Bronchial epithelial cell (primary cell): ENCODE data around the gene TREML2. TPM values are rescaled to one million over a fixed set of nuclear protein-coding genes. Genes with fewer than 3 reads are reported as not detected.
"Not testable (repeated sequence)": the region's sequence is repeated elsewhere in the genome, so short reads cannot be mapped to it uniquely, and the experiment has no call there.

Source experiments
- DNase-seq: peaks from one replicate; pipeline ENCODE4 v3.0.0-alpha.2; 2010; ENCODE audit warnings: low read depth
- FAIRE-seq: peaks from 2 replicates; lab custom pipeline; 2011; peaks lifted over from hg19 to GRCh38; lab: Jason Lieb, UNC
- H3K27me3 ChIP-seq: 2 replicates; pipeline ENCODE4 v1.5.1; 2011; ENCODE audit warnings: low read length; ENCODE audit not compliant: control insufficient read depth, insufficient read depth
- H3K36me3 ChIP-seq: 2 replicates; pipeline ENCODE4 v1.5.1; 2011; ENCODE audit warnings: low read length; ENCODE audit not compliant: control insufficient read depth, insufficient read depth
- H3K4me3 ChIP-seq: 2 replicates; pipeline ENCODE4 v1.5.1; 2011; ENCODE audit warnings: mild to moderate bottlenecking, low read depth, low read length, control low read depth
- total RNA-seq: library from RNA; depleted of rRNA; stranded (reverse); fragments of >200 nt; gene quantifications from 2 replicates; pipeline ENCODE4 v1.2.1, GENCODE V29; 2014
- TF ChIP-seq, protein P1 (sequence below): IDR thresholded peaks from 2 replicates; pipeline ENCODE4 v1.5.1; 2011; ENCODE audit warnings: mild to moderate bottlenecking, moderate library complexity, low read length, control low read depth, inconsistent platforms; ENCODE audit not compliant: insufficient read depth, severe bottlenecking

TREML2 gene
- total RNA-seq, 1 donor from 2014 or later: not detected

DNA sequence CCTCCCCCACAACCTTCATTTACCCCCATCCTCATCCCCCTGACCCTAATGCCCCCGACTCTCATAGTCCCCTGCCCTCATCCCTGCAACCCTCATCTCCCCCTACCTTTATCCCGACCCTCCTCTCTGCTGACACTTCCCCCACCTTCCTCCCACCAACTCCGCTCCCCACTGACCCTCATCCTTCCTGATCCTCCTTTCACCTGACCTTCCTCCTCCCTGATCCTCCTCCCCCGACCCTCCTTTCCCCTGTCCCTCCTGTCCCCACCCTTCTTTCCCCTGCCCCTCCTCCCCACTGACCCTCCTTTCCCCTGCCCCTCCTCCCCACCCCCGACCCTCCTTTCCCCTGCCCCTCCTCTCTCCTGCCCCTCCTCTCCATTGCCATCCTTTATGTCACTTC, 7.1 kb downstream of the TREML2 start:
- TF ChIP-seq, protein P1, sequence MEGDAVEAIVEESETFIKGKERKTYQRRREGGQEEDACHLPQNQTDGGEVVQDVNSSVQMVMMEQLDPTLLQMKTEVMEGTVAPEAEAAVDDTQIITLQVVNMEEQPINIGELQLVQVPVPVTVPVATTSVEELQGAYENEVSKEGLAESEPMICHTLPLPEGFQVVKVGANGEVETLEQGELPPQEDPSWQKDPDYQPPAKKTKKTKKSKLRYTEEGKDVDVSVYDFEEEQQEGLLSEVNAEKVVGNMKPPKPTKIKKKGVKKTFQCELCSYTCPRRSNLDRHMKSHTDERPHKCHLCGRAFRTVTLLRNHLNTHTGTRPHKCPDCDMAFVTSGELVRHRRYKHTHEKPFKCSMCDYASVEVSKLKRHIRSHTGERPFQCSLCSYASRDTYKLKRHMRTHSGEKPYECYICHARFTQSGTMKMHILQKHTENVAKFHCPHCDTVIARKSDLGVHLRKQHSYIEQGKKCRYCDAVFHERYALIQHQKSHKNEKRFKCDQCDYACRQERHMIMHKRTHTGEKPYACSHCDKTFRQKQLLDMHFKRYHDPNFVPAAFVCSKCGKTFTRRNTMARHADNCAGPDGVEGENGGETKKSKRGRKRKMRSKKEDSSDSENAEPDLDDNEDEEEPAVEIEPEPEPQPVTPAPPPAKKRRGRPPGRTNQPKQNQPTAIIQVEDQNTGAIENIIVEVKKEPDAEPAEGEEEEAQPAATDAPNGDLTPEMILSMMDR: no peak
- peaks cover 3% of the 10 kb centered on the region for H3K27me3 ChIP-seq
- no peak for DNase-seq

DNA sequence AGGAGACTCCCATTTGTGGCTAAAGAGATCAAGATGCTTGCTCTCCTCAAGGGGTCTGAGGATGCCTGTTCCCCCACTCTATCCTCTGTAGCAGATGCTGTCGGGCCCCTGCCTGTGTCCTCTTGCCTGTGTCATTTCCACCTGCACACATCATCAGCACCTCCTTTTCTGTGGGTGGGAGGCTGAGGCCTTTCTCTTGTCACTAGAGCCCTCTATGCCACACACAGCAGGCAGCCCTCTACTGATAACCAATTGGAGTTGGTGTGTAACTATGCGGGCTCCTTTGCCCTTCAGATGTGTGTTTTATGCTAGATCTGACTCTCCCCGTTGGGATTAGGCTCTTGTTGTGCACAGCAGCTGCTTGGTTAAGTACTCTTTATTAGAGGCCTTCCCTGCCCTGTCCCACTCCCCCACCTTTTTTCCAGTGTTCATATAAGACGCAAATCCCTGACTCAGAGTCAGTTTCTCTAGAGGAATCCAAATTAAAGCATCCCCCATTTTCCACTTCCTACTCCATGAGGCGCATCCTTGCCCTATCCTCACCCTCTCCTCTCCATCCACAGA, 7.7 kb downstream of the TREML2 start:
- no peak overlapping the region for H3K4me3 ChIP-seq
- FAIRE-seq (no peak), DNase-seq (no peak)
- peaks cover 3% of the 10 kb centered on the region for H3K27me3 ChIP-seq
- no peaks in the 10 kb centered on the region for H3K36me3 ChIP-seq
- TF ChIP-seq, protein P1: no peak

More for the DNA sequence above, 7.1 kb downstream of the TREML2 start:
- H3K36me3 ChIP-seq: no peaks in the 10 kb centered on the region
- no peak overlapping the region for H3K4me3 ChIP-seq
- FAIRE-seq: no peak

DNA sequence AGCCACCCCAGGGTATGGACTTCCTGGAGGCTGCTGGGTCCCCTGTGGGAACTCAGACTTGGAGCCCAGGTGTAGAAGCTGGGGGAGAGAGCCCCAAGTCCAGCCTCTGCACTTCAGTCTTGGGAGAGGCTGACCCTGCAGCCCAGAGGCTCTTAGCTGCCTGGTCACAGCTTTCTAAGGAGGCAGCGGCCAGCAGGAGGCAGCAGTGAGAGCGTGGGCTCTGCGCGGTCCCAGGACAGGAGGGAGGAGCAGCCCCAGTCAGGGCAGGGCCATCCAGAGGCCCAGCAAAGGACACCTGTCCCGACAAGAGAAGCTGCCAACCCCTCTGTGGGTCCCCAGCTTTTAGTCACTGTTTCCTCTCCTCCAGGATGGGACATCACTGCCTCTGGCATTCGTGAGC, 9.4 kb downstream of the TREML2 start:
- H3K27me3 ChIP-seq: peaks cover 3% of the 10 kb centered on the region
- FAIRE-seq (no peak), DNase-seq (no peak)
- no peak overlapping the region for H3K4me3 ChIP-seq
- TF ChIP-seq, protein P1: peak; percentile 36
- no peaks in the 10 kb centered on the region for H3K36me3 ChIP-seq

GRCh38 chr6:41190791-41191190, 10.2 kb downstream of the TREML2 start:
- Histone ChIP-seq H3K36me3 (no peaks in the 10 kb centered on the region), H3K27me3 (peaks cover 3% of the 10 kb centered on the region), H3K4me3 (no peak overlapping the region)
- FAIRE-seq: no peak
- no peak for DNase-seq
- TF ChIP-seq, protein P1: no peak

DNA sequence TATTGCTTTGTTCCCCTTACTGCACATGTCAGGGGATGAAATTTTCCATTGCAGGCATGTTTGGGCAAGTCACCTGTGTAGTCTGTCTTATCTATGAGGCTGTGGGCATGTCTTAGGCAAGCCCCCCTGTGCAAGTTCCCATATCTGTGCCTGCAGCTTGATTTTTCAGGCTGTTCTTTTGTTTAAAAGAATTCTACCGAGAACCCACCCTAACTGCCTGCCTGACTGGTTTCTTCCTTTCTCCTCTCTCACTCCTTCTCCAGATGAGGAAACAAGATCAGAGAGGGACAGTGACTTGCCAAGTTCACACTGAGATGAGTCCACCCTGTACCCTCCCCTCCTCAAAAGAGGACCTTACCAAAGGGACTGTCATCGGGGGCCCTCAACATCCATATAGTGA, 11.0 kb downstream of the TREML2 start:
- DNase-seq (peak; percentile 34), FAIRE-seq (no peak)

DNA sequence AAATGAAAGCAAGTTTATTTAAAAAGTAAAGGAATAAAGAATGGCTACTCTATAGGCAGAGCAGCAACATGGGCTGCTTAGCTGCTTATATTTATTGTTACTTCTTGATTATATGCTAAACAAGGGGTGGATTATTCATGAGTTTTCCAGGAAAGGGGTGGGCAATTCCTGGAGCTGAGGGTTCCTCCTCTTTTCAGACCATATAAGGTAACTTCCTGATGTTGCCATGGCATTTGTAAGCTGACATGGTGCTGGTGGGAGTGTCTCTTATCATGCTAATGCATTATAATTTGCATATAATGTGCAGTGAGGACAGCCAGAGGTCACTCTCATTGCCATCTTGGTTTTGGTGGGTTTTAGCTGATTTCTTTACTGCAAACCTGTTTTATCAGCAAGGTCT, 11.9 kb downstream of the TREML2 start:
- H3K27me3 ChIP-seq, H3K4me3 ChIP-seq, H3K36me3 ChIP-seq, FAIRE-seq, DNase-seq: not testable (repeated sequence)

More for the DNA sequence above, 11.0 kb downstream of the TREML2 start:
- TF ChIP-seq, protein P1: no peak
- no peak overlapping the region for H3K4me3 ChIP-seq
- H3K27me3 ChIP-seq: peaks cover 3% of the 10 kb centered on the region
- H3K36me3 ChIP-seq: no peaks in the 10 kb centered on the region
